ENCODE results near the gene BDKRB1.

Gene BDKRB1

GRCh38 chr14:96255501-96256366, at the start of gene BDKRB1:
BDKRB1 (plus strand) TSS chr14:96256210; CDS start chr14:96263683, 7,473 bp downstream.
- no peak for DNase-seq (ENCODE audit: low read depth, low spot score)

DNA sequence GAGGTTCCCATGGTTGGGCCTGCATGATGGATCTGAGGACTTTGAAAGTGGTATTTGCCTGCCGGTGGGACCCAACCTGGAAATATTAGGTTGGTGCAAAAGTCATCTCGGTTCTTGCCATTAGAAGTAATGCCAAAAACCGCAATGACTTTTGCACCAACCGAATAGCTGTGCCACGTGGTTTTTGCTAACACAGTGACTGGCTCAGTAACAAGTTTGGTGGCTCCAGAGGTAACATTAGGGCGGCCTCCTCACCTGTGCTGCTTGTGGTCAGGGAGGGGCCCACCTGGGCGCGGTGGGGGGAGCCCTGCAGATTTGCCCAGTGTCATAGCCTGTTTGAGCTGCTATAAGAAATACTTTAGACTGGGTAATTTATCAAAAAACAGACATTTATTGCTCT, 49.5 kb upstream of the BDKRB1 start:
- no peak for DNase-seq (ENCODE audit: low read depth, low spot score)

DNA sequence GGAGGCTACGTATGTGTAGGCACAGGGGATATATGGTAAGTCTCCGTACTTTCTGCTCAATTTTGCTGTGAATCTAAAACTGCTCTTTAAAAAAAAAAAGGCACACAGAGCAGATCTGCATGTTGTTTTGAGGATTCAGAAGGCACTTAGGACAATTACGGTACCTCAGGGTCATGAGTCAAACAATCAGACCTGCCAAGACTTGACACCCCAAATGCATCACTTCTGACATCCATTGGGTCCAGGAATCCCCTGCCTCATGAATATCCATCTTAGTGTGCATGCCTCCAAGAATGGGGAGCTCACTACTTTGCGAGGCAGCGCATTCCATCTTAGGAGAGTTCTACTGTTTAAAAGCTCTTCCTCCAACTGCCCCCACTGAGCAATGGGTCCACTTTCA, 48.3 kb upstream of the BDKRB1 start:
- DNase-seq (ENCODE audit: low read depth, low spot score), result no peak

DNA sequence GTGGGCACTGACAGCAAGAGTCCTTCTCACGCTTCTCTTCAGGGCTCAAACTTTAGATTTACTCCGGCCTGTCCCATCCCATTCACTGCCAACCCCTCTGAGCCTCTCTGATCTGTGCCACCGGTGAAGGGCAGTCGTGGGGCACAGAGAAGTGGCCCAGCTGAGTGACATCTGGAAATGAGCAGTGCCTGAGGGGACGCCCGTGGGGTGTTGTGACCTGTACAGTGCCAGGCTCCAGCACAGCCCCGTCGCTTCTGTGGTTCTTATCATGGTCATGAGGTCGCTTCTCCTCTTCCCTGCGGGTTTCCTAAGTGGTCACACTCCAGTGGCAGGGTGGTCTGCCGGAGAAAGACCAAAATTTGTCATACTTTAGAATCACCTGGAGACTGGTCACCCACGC, 47.3 kb upstream of the BDKRB1 start:
- no peak for DNase-seq (ENCODE audit: low read depth, low spot score)

- no peak for DNase-seq (ENCODE audit: low read depth, low spot score)
Observed at GRCh38 chr14:96212140-96212539, 43.9 kb upstream of the BDKRB1 start.

- DNase-seq (ENCODE audit: low read depth, low spot score), result no peak
Observed at GRCh38 chr14:96212896-96213295, 43.1 kb upstream of the BDKRB1 start.

DNA sequence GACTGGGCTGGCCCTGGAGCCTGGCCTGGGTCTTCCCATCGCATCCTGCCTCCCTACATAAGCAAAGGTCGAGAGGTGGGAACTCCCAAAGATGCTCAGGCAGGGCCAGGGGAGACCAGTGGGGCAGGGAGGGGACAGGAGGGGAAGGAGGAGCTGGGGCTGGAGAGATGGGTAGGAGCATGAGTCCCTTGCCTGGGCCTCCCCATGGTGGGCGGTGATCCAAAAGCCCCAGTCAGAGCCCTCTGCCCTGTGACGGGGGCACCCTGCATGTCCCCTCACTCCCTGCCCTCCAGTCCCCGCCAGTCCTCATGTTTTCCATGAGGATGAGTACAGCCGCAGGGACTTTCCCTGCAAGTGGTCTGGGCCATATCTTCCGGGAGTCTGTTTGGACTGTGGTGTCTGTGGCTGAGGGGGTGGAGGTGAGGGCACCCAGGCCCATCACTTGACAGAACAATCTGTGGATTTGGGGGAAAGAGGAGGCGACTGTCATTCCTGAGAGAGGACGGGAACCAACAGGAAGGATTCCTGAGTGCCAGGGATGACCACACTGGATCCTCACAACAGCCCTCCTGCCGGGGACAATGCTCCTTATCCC, 42.0 kb upstream of the BDKRB1 start:
- no peak for DNase-seq (ENCODE audit: low read depth, low spot score)

- no peak for DNase-seq (ENCODE audit: low read depth, low spot score)
Observed at GRCh38 chr14:96214793-96215192, 41.2 kb upstream of the BDKRB1 start.

DNA sequence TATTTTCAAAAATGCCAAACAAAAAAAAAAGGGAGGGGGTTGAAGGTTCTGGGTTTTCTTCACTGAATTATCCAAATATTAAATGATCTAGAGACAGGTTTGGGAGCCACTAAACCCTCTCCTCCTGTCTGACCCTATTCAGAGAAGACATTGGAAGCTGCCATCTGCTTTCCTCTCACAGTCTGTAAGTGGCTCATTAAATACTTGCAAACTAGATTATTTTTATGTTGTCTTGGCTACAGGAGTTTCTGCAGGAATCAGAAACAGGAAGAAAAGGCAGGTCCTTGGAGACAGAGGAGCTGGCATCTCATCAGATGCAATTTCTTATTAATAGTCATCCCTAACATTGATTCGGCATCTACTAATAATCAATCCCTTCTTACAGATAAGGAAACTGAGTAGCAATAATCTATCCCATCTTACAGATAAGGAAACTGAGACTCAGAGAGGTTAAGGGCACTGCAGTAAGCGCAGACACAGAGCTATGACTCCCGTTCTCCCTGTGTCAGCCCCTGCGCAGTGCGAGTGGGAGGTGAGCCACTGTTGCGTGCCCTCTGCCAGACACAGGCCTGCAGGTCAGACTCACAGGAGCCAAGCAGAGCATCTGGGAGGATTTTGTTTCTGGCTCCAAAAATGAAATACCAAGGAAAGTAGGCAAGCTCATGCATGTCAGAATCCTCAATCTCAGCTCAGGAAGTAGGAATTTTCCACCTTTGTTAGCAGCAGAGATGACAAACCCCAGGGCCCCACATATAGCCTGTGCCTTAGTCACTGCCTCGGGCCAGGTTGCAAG, 40.4 kb upstream of the BDKRB1 start:
- DNase-seq (ENCODE audit: low read depth, low spot score), result no peak

DNA sequence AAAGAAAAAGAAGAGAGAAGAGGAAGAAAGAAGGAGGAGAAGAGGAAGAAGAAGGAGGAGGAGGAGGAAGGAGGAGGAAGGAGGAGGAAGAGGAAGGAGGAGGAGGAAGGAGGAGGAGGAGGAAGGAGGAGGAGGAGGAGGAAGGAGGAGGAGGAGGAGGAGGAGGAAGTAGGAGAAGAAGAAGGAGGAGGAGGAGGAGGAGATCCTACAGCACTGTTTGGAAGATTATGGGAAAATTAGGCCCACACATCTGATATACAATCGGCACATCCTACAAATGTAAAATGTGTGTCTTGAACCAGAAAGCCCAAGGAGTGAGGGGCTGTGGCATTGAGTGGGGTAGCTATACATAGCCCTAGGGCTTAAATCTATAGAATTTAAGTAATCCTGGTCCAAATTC, 39.4 kb upstream of the BDKRB1 start:
- DNase-seq (ENCODE audit: low read depth, low spot score), result no peak

DNA sequence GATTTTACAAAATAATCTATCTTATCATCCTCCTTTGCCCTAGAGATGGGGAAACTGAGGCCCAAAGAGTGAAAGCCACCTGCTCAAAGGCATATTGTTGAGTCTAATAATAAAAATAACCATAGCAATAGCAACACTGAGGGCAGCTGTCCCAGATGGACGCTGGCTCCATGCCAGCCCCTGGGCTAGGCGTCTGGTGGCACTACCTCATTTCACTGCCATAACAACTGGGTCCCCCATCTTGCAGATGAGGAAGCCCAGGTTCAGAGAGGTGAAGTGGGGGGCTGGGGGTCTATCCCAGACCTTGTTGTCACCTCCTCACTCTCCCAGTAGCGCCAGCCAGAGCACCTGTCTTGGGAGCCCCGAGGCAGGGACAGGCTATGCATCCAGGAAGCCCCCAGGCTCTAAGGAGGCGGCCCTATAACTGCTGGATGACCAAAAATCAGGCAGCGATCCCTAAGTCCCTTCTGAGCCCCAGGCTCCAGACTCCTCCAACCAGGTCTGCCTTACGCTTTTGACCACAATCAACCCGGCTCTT, 38.6 kb upstream of the BDKRB1 start:
- DNase-seq (ENCODE audit: low read depth, low spot score), result no peak

- DNase-seq (ENCODE audit: low read depth, low spot score), result no peak
Observed at GRCh38 chr14:96221109-96221650, 34.8 kb upstream of the BDKRB1 start.

- no peak for DNase-seq (ENCODE audit: low read depth, low spot score)
Observed at GRCh38 chr14:96221841-96222240, 34.2 kb upstream of the BDKRB1 start.

GRCh38 chr14:96224480-96225096, 31.4 kb upstream of the BDKRB1 start:
- DNase-seq (ENCODE audit: low read depth, low spot score), result no peak

GRCh38 chr14:96225213-96225612, 30.8 kb upstream of the BDKRB1 start:
- no peak for DNase-seq (ENCODE audit: low read depth, low spot score)

- peak; percentile 9 for DNase-seq (ENCODE audit: low read depth, low spot score)
Observed at GRCh38 chr14:96225745-96226151, 30.3 kb upstream of the BDKRB1 start.

DNA sequence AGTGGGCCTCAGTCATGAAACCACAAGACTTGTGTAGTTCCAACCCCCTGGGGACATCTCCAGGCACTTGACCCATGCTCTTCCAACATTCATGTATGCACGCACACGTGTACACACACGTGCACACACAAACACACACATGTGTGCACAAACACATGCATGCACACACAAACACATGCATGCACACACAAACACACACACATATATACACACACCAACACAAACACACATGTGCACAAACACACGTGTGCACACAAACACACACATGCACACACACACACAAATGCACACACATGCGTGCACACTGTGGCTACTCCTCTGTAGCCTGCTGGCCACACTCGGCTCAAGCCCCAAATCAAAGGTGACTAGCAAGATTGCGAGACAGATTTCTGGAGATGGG, 28.6 kb upstream of the BDKRB1 start:
- DNase-seq (ENCODE audit: low read depth, low spot score), result no peak

GRCh38 chr14:96229315-96229714, 26.7 kb upstream of the BDKRB1 start:
- DNase-seq (ENCODE audit: low read depth, low spot score), result no peak

- DNase-seq (ENCODE audit: low read depth, low spot score), result no peak
Observed at GRCh38 chr14:96231056-96231455, 25.0 kb upstream of the BDKRB1 start.

- DNase-seq (ENCODE audit: low read depth, low spot score), result no peak
Observed at GRCh38 chr14:96231526-96232130, 24.4 kb upstream of the BDKRB1 start.

DNA sequence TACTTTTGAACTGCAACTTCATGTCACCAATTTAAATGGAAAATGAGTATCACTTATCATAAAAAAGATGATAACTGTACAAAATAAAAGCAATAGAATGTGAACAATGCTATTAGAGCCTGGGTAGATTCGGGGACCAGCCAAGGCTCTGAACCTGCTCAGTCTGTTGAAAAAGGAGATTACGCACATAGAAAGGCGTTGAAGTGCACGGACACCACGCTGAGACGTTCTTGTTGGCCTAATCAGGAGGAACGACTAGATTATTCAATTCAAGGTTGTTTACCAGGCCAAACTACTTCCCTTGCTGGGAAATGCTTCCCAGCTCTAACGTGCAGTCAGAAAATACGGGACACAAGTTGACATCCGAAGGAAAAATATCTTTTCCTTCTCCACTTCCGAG, 23.5 kb upstream of the BDKRB1 start:
- DNase-seq (ENCODE audit: low read depth, low spot score), result no peak
